GM13976 (cell line): Measurements from ENCODE around the gene NUMBL.

Experiments
- DNase-seq: peaks from one replicate; pipeline ENCODE4 v3.0.0; 2012; ENCODE audit warnings: low spot score
- CTCF ChIP-seq: IDR thresholded peaks from 2 replicates; pipeline ENCODE4 v1.5.1; 2012; ENCODE audit warnings: borderline replicate concordance, mild to moderate bottlenecking; ENCODE audit not compliant: insufficient read depth; ENCODE audit errors: extremely low read depth, missing control alignments, control extremely low read depth
- in situ Hi-C: fragments of 300-500 bp; cut with MboI; formaldehyde crosslinking; loops from one replicate; pipeline ENCODE4 v1.12.0; 2022; ENCODE audit warnings: low sequenced_read_pairs, mixed read lengths, inconsistent platforms; ENCODE audit not compliant: unreplicated experiment

NUMBL gene

GRCh38 chr19:40642051-40642706 lies 48.3 kb downstream of the NUMBL start:
- DNase-seq: no peak
- no peak for TF ChIP-seq CTCF
- in situ Hi-C loops: no loop called here

DNA sequence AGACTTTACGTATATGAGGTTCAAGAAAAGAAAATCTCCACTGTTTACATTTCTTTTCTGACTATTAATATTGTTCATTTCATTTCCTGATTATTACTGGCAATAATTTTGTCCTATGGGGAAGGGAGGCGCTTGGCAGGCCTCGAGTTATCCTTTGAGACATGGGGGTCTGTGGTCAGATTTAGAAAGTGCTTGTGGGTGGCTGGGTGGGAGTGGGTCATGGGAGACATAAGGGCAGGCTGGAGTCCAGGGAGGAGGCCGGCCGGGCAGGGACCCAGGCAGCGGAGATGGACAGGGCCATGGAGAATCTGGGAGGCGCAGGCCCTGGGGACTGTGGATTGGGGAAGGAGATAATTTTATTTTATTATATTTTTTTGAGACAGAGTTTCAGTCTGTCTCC lies 49.2 kb downstream of the NUMBL start:
- in situ Hi-C loops: no loop called here
- no peak for TF ChIP-seq CTCF
- DNase-seq: no peak

GRCh38 chr19:40640744-40641143 lies 49.7 kb downstream of the NUMBL start:
- in situ Hi-C loops: no loop called here
- TF ChIP-seq CTCF: no peak
- no peak for DNase-seq

DNA sequence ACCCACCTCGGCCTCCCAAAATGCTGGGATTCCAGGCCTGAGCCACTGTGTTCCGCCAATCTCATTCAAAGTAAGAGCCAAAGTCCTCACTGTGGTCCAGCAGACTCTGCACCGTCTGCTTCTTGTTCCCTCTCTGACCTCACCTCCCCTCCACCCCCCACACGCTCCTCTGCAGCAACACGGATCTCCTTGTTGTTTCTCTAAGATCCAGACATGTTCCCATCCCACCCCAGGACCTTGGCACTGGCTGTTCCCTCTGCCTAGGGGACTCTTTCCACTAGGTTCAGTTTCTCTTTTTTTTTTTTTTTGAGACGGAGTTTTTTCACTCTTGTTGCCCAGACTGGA lies 50.8 kb downstream of the NUMBL start:
- in situ Hi-C loops: no loop called here
- DNase-seq: no peak
- no peak for TF ChIP-seq CTCF

DNA sequence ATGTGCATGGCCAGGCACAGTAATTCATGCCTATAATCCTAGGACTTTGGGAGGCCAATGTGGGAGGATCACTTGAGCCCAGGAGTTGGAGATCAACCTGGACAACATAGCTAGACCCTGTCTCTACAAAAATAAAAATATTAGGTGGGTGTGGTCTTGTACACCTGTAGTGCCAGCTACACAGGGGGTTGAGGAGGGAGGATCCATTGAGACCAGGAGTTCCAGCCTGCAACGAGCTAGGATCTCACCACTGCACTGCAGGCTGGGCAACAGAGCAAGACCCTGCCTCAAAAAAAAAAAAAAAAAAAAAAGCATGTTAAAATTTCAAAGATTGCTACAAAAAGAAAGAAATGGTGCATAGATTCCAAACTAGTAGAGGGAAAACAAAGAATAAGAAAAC lies 52.1 kb downstream of the NUMBL start:
- DNase-seq: no peak
- TF ChIP-seq CTCF: no peak
- in situ Hi-C loops: no loop called here

DNA sequence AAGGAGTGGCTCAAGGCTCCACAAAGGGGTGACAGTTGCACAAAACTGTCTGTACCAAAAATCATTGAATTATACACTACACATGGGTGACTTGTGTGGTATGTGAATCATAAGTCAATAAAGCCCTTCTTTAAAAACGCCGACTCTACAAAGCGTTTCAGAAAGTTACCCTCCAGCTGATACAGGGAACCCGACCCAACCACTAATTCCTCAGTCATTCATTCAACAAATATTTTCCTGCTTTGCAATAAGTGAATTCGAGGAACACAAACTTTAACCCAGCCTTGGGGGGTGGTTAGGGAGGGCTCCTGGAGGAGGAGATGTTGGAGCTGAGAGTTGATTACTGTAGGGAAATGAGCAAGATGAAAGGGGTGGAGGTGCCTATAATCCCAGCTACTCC lies 57.2 kb downstream of the NUMBL start:
- DNase-seq: no peak
- in situ Hi-C loops: no loop called here

More for the DNA sequence above, 57.2 kb downstream of the NUMBL start:
- TF ChIP-seq CTCF: no peak
